Trophoblast cell (in vitro differentiated cells and primary cell): Measurements from ENCODE around the gene SQSTM1.

Experiments
- DNase-seq, 2 donors: peaks; one replicate each; pipeline ENCODE4 v3.0.0-alpha.2; 2016
- H2AFZ ChIP-seq: 2 replicates; pipeline ENCODE4 v1.6.1; 2013; ENCODE audit warnings: low read length, moderate library complexity, mild to moderate bottlenecking; ENCODE audit not compliant: insufficient read depth, poor library complexity
- H2AK5ac ChIP-seq: 2 replicates; pipeline ENCODE4 v1.6.1; 2013; ENCODE audit warnings: mild to moderate bottlenecking, low read length
- H2BK120ac ChIP-seq: 2 replicates; pipeline ENCODE4 v1.6.1; 2013; ENCODE audit warnings: low read length, mild to moderate bottlenecking, moderate library complexity; ENCODE audit not compliant: insufficient read depth, poor library complexity
- H2BK12ac ChIP-seq: 2 replicates; pipeline ENCODE4 v1.6.1; 2013; ENCODE audit warnings: mild to moderate bottlenecking, low read length, moderate library complexity
- H2BK5ac ChIP-seq: 2 replicates; pipeline ENCODE4 v1.6.1; 2013; ENCODE audit warnings: low read length, low read depth, moderate library complexity, mild to moderate bottlenecking; ENCODE audit not compliant: poor library complexity
- H3K14ac ChIP-seq: 2 replicates; pipeline ENCODE4 v1.6.1; 2013; ENCODE audit warnings: mild to moderate bottlenecking, low read length
- H3K18ac ChIP-seq: 2 replicates; pipeline ENCODE4 v1.6.1; 2013; ENCODE audit warnings: mild to moderate bottlenecking, low read length
- H3K23ac ChIP-seq: 2 replicates; pipeline ENCODE4 v1.6.1; 2013; ENCODE audit warnings: low read length
- H3K27ac ChIP-seq: 2 replicates; pipeline ENCODE4 v1.5.1; 2013; ENCODE audit warnings: low read depth, mild to moderate bottlenecking, inconsistent platforms, low read length, moderate library complexity
- H3K27me3 ChIP-seq: 2 replicates; pipeline ENCODE4 v1.6.1; 2013; ENCODE audit warnings: inconsistent platforms, mild to moderate bottlenecking, low read length, moderate library complexity; ENCODE audit not compliant: insufficient read depth
- H3K36me3 ChIP-seq, 2 experiments: 1 replicate in 1 of 2; 2 replicates in 1 of 2; pipeline ENCODE4 v1.6.1; 2013; ENCODE audit warnings: low read length in 2 of 2, mild to moderate bottlenecking in 2 of 2, moderate library complexity in 1 of 2; ENCODE audit not compliant: insufficient read depth in 2 of 2, control insufficient read depth in 1 of 2
- H3K4ac ChIP-seq: 2 replicates; pipeline ENCODE4 v1.6.1; 2013; ENCODE audit warnings: low read depth, mild to moderate bottlenecking, low read length, moderate library complexity
- H3K4me1 ChIP-seq, 2 experiments: 1 replicate in 1 of 2; 2 replicates in 1 of 2; pipeline ENCODE4 v1.6.1; 2013; ENCODE audit warnings: low read length in 2 of 2, mild to moderate bottlenecking in 2 of 2, moderate library complexity in 1 of 2; ENCODE audit not compliant: insufficient read depth in 2 of 2, control insufficient read depth in 1 of 2
- H3K4me2 ChIP-seq: 2 replicates; pipeline ENCODE4 v1.6.1; 2013; ENCODE audit warnings: inconsistent platforms, mild to moderate bottlenecking, low read length, moderate library complexity
- H3K4me3 ChIP-seq: 2 replicates; pipeline ENCODE4 v1.5.1; 2013; ENCODE audit warnings: mild to moderate bottlenecking, low read depth, low read length, inconsistent platforms
- H3K79me1 ChIP-seq: one replicate; pipeline ENCODE4 v1.6.1; 2013; ENCODE audit warnings: low read length
- H3K79me2 ChIP-seq: 2 replicates; pipeline ENCODE4 v1.6.1; 2013; ENCODE audit warnings: low read length, mild to moderate bottlenecking; ENCODE audit not compliant: control insufficient read depth, insufficient read depth, poor library complexity
- H3K9ac ChIP-seq: 2 replicates; pipeline ENCODE4 v1.6.1; 2013; ENCODE audit warnings: mild to moderate bottlenecking, low read length
- H3K9me3 ChIP-seq: 2 replicates; pipeline ENCODE4 v1.6.1; 2013; ENCODE audit warnings: low read depth, mild to moderate bottlenecking, control low read depth, inconsistent platforms, low read length; ENCODE audit not compliant: insufficient read depth
- H4K12ac ChIP-seq: 2 replicates; pipeline ENCODE4 v1.6.1; 2013; ENCODE audit warnings: low read depth, mild to moderate bottlenecking, low read length, moderate library complexity
- H4K8ac ChIP-seq: 2 replicates; pipeline ENCODE4 v1.6.1; 2013; ENCODE audit warnings: low read depth, mild to moderate bottlenecking, low read length, moderate library complexity
- H4K91ac ChIP-seq: one replicate; pipeline ENCODE4 v1.6.1; 2013; ENCODE audit warnings: low read depth, mild to moderate bottlenecking, low read length, moderate library complexity
- WGBS: extraction: QIAGEN DNeasy Blood & Tissue Kit; methylation state at CpG from one replicate; pipeline ENCODE4 v1.1.7; 2013; ENCODE audit warnings: missing lambda C conversion rate; ENCODE audit not compliant: insufficient read length, insufficient coverage; ENCODE audit errors: extremely low coverage; 5-methylcytosine and 5-hydroxymethylcytosine counted together

Gene SQSTM1

GRCh38 chr5:179827680-179828079 lies 7.0 kb downstream of the SQSTM1 start:
- H4K12ac ChIP-seq: no peak overlapping the region
- H3K18ac ChIP-seq: no peak overlapping the region
- H3K4me1 ChIP-seq: peaks cover 1 to 4% of the 10 kb centered on the region in 2 experiments
- peaks cover 3% of the 10 kb centered on the region for H3K79me2 ChIP-seq
- no peak overlapping the region for H2BK12ac ChIP-seq
- H3K23ac ChIP-seq: no peak overlapping the region
- no peak overlapping the region for H3K4me3 ChIP-seq
- H3K14ac ChIP-seq: no peak overlapping the region
- peaks cover 71 to 82% of the 10 kb centered on the region in 2 experiments for H3K36me3 ChIP-seq
- no peak overlapping the region for H2BK5ac ChIP-seq
- H4K8ac ChIP-seq: no peak overlapping the region
- no peak overlapping the region for H3K9ac ChIP-seq
- no CpG with 5 or more reads among the region's 9 CpGs for WGBS
- no peak overlapping the region for H2BK120ac ChIP-seq
- no peak overlapping the region for H4K91ac ChIP-seq
- no peak overlapping the region for H2AK5ac ChIP-seq
- no peak overlapping the region for H2AFZ ChIP-seq
- H3K27me3 ChIP-seq: no peaks in the 10 kb centered on the region
- no peak overlapping the region for H3K4ac ChIP-seq
- DNase-seq: peak in 1 of 2 donors; percentile 39
- H3K27ac ChIP-seq: no peak overlapping the region
- H3K4me2 ChIP-seq: no peak overlapping the region
- peaks cover 6% of the 10 kb centered on the region for H3K9me3 ChIP-seq
- no peaks in the 10 kb centered on the region for H3K79me1 ChIP-seq

GRCh38 chr5:179828756-179829421 lies 8.2 kb downstream of the SQSTM1 start:
- no peak overlapping the region for H2BK120ac ChIP-seq
- H3K4ac ChIP-seq: no peak overlapping the region
- H3K23ac ChIP-seq: no peak overlapping the region
- H3K4me1 ChIP-seq: no peaks in the 10 kb centered on the region
- H4K91ac ChIP-seq: no peak overlapping the region
- H3K9me3 ChIP-seq: peaks cover 8% of the 10 kb centered on the region
- H2BK5ac ChIP-seq: no peak overlapping the region
- H3K9ac ChIP-seq: no peak overlapping the region
- H3K27me3 ChIP-seq: no peaks in the 10 kb centered on the region
- H2AK5ac ChIP-seq: no peak overlapping the region
- peaks cover 72 to 84% of the 10 kb centered on the region in 2 experiments for H3K36me3 ChIP-seq
- no peak overlapping the region for H3K18ac ChIP-seq
- H3K14ac ChIP-seq: no peak overlapping the region
- no peak overlapping the region for H3K4me2 ChIP-seq
- no peak overlapping the region for H3K27ac ChIP-seq
- no CpG with 5 or more reads among the region's 3 CpGs for WGBS
- H2BK12ac ChIP-seq: no peak overlapping the region
- no peak overlapping the region for H4K12ac ChIP-seq
- H3K79me1 ChIP-seq: no peaks in the 10 kb centered on the region
- peak in 1 of 2 donors; percentile 1 for DNase-seq
- no peak overlapping the region for H2AFZ ChIP-seq
- no peak overlapping the region for H4K8ac ChIP-seq
- H3K79me2 ChIP-seq: no peaks in the 10 kb centered on the region
- no peak overlapping the region for H3K4me3 ChIP-seq

- no peak overlapping the region for H3K27ac ChIP-seq
- peak in 1 of 2 donors; percentile 2 for DNase-seq
Observed at GRCh38 chr5:179829732-179830435, 9.2 kb downstream of the SQSTM1 start.

DNA sequence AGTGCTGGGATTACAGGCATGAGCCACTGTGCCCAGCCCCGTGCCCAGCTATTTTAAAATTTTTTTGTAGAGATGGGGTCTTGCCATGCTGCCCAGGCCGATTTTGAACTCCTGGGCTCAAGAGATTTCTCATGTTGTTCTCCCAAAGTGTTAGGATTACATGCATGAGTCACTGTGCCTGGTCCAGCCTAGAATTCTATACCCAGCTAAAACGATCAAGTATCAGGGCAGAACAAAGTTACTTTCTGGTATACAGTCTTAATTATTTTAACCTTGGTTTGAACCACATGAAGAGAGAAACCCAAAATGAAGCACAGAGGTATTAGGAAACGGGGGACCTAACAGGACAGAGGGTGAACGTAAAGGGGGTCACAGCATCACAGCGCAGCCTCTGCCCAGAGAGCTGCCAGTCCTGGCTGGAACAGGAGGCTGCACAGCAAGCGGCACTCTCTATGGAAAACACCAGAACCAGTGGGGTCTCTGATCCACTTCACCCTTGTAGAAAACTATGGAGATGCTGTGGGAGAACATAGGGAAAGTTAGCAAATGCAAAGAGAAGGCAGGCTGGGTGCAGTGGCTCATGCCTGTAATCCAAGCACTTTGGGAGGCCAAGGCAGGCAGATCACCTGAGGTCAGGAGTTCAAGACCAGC lies 10.2 kb downstream of the SQSTM1 start:
- Histone ChIP-seq H3K4me3 (no peak overlapping the region), H3K36me3 (peaks cover 58 to 68% of the 10 kb centered on the region in 2 experiments), H2BK120ac (no peak overlapping the region), H3K18ac (no peak overlapping the region), H2AK5ac (no peak overlapping the region), H3K14ac (no peak overlapping the region), H2AFZ (no peak overlapping the region), H3K4me2 (no peak overlapping the region), H3K9ac (no peak overlapping the region), H3K9me3 (peaks cover 8% of the 10 kb centered on the region), H3K23ac (no peak overlapping the region), H3K27ac (no peak overlapping the region), H3K27me3 (no peaks in the 10 kb centered on the region), H3K4me1 (no peaks in the 10 kb centered on the region), H3K79me2 (no peaks in the 10 kb centered on the region), H2BK5ac (no peak overlapping the region), H4K12ac (no peak overlapping the region), H4K91ac (no peak overlapping the region), H3K79me1 (no peaks in the 10 kb centered on the region), H3K4ac (no peak overlapping the region), H2BK12ac (no peak overlapping the region), H4K8ac (no peak overlapping the region)
- DNase-seq: peak in 1 of 2 donors; percentile 2
- no CpG with 5 or more reads among the region's 7 CpGs for WGBS

More at GRCh38 chr5:179829732-179830435, 9.2 kb downstream of the SQSTM1 start:
- WGBS: no CpG with 5 or more reads among the region's 7 CpGs
- Histone ChIP-seq H3K4me2 (no peak overlapping the region), H4K12ac (no peak overlapping the region), H3K23ac (no peak overlapping the region), H4K8ac (no peak overlapping the region), H3K36me3 (peaks cover 66 to 77% of the 10 kb centered on the region in 2 experiments), H3K9ac (no peak overlapping the region), H3K79me2 (no peaks in the 10 kb centered on the region), H3K79me1 (no peaks in the 10 kb centered on the region), H3K27me3 (no peaks in the 10 kb centered on the region), H2BK12ac (no peak overlapping the region), H2BK120ac (no peak overlapping the region), H3K9me3 (peaks cover 8% of the 10 kb centered on the region), H3K4me3 (no peak overlapping the region), H2BK5ac (no peak overlapping the region), H3K4me1 (no peaks in the 10 kb centered on the region), H2AK5ac (no peak overlapping the region), H4K91ac (no peak overlapping the region), H3K14ac (no peak overlapping the region), H3K18ac (no peak overlapping the region), H2AFZ (no peak overlapping the region), H3K4ac (no peak overlapping the region)
